Measurements from ENCODE around the gene TULP4. TPM values are rescaled to one million over a fixed set of nuclear protein-coding genes. Genes with fewer than 3 reads are reported as not detected.

TULP4 gene
- total RNA-seq, 1 experiment from 2014 or later: 82.0 TPM

DNA sequence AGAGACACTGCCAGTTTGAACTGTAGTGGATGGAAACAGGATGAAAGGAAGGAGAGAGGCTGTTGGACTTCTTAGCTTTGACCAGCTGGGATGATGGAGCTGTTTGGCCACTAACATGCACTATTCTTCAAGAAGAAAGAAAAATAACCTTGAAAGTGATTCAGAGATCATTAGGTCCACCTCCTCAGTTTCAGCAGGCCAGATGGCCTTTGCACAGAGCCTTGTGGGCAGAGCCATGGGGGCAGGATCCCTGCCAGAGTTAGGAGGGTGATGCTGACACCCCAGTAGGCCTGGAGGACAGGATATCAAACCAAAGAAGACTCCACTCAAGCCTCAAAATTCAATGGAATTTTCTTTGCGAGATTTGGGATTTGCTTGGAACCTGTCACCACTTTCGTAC is 173.2 kb downstream of the TULP4 start:
- Histone ChIP-seq H3K27ac (ENCODE audit: low read depth, low read length, poor library complexity, severe bottlenecking) (no peak overlapping the region), H3K4me3 (ENCODE audit: low read depth, low read length, poor library complexity, severe bottlenecking) (no peak overlapping the region), H3K36me3 (ENCODE audit: insufficient read depth, low read length, poor library complexity, severe bottlenecking) (peaks cover 6% of the 10 kb centered on the region), H3K9me3 (ENCODE audit: low read depth, low read length, poor library complexity, severe bottlenecking) (no peaks in the 10 kb centered on the region), H3K4me1 (ENCODE audit: insufficient read depth, low read length, poor library complexity, severe bottlenecking) (peaks cover 6% of the 10 kb centered on the region), H3K27me3 (replicated peaks; ENCODE audit: insufficient read depth, low read depth, low read length, poor library complexity) (no peaks in the 10 kb centered on the region)
- TF ChIP-seq EZH2 (IDR thresholded peaks at IDR 0.05; ENCODE audit: borderline replicate concordance, low read depth, low read length, poor library complexity, severe bottlenecking): no peak
- TF ChIP-seq, protein P1, sequence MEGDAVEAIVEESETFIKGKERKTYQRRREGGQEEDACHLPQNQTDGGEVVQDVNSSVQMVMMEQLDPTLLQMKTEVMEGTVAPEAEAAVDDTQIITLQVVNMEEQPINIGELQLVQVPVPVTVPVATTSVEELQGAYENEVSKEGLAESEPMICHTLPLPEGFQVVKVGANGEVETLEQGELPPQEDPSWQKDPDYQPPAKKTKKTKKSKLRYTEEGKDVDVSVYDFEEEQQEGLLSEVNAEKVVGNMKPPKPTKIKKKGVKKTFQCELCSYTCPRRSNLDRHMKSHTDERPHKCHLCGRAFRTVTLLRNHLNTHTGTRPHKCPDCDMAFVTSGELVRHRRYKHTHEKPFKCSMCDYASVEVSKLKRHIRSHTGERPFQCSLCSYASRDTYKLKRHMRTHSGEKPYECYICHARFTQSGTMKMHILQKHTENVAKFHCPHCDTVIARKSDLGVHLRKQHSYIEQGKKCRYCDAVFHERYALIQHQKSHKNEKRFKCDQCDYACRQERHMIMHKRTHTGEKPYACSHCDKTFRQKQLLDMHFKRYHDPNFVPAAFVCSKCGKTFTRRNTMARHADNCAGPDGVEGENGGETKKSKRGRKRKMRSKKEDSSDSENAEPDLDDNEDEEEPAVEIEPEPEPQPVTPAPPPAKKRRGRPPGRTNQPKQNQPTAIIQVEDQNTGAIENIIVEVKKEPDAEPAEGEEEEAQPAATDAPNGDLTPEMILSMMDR (conservative IDR thresholded peaks at IDR 0.05; ENCODE audit: low read depth, low read length): no peak
- intact Hi-C loops (cut with micrococcal nuclease; ENCODE audit: unreplicated experiment): no loop called here
- no peak for DNase-seq (ENCODE audit: low spot score)
- ChIA-PET CTCF (no interaction called here), POLR2A (ENCODE audit: low non-redundant PET) (interaction anchor here (0.6 kb wide), 1 partner anchor 24 kb away, joined by 3 read pairs; no protein-coding TSS in a partner anchor)
- no TSS peak for BruUV-seq (replicated peaks)

DNA sequence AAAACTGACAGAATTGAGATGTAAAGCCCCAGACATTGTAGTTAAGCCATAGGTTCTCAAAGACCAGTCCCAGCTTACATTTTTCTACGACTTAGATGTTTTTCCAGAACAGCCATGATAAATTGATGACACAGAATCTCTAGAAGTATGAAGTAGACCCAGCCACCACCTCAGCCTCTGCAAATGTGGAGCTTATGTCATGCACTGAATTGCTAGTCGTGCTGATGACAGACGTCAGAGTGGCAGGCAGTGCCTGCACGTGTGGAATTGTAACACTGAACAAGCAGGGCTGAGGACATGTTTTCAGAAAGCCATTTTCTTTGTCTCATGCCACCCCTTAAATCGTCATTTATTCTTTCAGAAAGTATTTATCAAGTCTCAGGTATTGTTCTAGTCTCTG is 175.2 kb downstream of the TULP4 start:
- H3K27ac ChIP-seq (ENCODE audit: low read depth, low read length, poor library complexity, severe bottlenecking): no peak overlapping the region
- BruUV-seq (replicated peaks): no TSS peak

DNA sequence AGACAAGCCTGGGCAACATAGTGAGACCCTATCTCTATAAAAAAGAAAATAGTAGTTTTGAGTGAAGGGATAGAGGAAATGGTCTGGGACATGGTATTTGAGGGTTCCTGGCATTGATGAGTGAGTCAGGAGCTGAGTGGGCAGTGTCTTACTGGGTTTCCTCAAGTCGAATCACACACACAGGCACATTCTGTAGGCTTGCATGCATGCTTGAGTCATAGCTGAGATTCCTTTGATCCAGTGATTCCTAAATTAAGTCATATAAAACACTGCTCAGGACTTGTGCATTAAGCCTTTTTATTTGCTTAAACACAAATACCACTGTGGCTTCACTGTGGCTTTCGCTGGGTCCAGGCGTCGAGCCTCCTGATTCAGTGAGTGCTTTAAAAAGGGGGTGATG is 175.8 kb downstream of the TULP4 start:
- Histone ChIP-seq H3K4me1 (ENCODE audit: insufficient read depth, low read length, poor library complexity, severe bottlenecking) (no peaks in the 10 kb centered on the region), H3K9me3 (ENCODE audit: low read depth, low read length, poor library complexity, severe bottlenecking) (no peaks in the 10 kb centered on the region), H3K27me3 (replicated peaks; ENCODE audit: insufficient read depth, low read depth, low read length, poor library complexity) (no peaks in the 10 kb centered on the region), H3K4me3 (ENCODE audit: low read depth, low read length, poor library complexity, severe bottlenecking) (no peak overlapping the region), H3K36me3 (ENCODE audit: insufficient read depth, low read length, poor library complexity, severe bottlenecking) (peaks cover 2% of the 10 kb centered on the region), H3K27ac (ENCODE audit: low read depth, low read length, poor library complexity, severe bottlenecking) (no peak overlapping the region)
- no peak for DNase-seq (ENCODE audit: low spot score)
- TF ChIP-seq, protein P1 (conservative IDR thresholded peaks at IDR 0.05; ENCODE audit: low read depth, low read length): no peak
- TF ChIP-seq EZH2 (IDR thresholded peaks at IDR 0.05; ENCODE audit: borderline replicate concordance, low read depth, low read length, poor library complexity, severe bottlenecking): no peak
- intact Hi-C loops (cut with micrococcal nuclease; ENCODE audit: unreplicated experiment): no loop called here
- no TSS peak for BruUV-seq (replicated peaks)
- CTCF ChIA-PET: interaction anchor here (0.6 kb wide), 1 partner anchor 276 kb away, joined by 8 read pairs; no protein-coding TSS in a partner anchor
- POLR2A ChIA-PET (ENCODE audit: low non-redundant PET): no interaction called here

More for the DNA sequence above, 175.2 kb downstream of the TULP4 start:
- no peaks in the 10 kb centered on the region for H3K4me1 ChIP-seq (ENCODE audit: insufficient read depth, low read length, poor library complexity, severe bottlenecking)
- peaks cover 6% of the 10 kb centered on the region for H3K36me3 ChIP-seq (ENCODE audit: insufficient read depth, low read length, poor library complexity, severe bottlenecking)
- POLR2A ChIA-PET (ENCODE audit: low non-redundant PET): no interaction called here
- no peak overlapping the region for H3K4me3 ChIP-seq (ENCODE audit: low read depth, low read length, poor library complexity, severe bottlenecking)
- no peaks in the 10 kb centered on the region for H3K9me3 ChIP-seq (ENCODE audit: low read depth, low read length, poor library complexity, severe bottlenecking)
- H3K27me3 ChIP-seq (replicated peaks; ENCODE audit: insufficient read depth, low read depth, low read length, poor library complexity): no peaks in the 10 kb centered on the region
- TF ChIP-seq, protein P1 (conservative IDR thresholded peaks at IDR 0.05; ENCODE audit: low read depth, low read length): no peak
- no peak for TF ChIP-seq EZH2 (IDR thresholded peaks at IDR 0.05; ENCODE audit: borderline replicate concordance, low read depth, low read length, poor library complexity, severe bottlenecking)
- CTCF ChIA-PET: interaction anchor here (0.6 kb wide), 1 partner anchor 275 kb away, joined by 8 read pairs; no protein-coding TSS in a partner anchor
- DNase-seq (ENCODE audit: low spot score): no peak
- intact Hi-C loops (cut with micrococcal nuclease; ENCODE audit: unreplicated experiment): no loop called here

Data from A673 (cell line).